Loucy (cell line): ENCODE measurements around the gene IL1B.

ENCODE experiments used
- EZH2phosphoT487 ChIP-seq: fragments of 200-600 bp; IDR thresholded peaks from 2 replicates; pipeline ENCODE4 v1.6.1; 2018; ENCODE audit warnings: antibody characterized with exemption, mild to moderate bottlenecking, moderate library complexity, borderline replicate concordance
- TF ChIP-seq, protein P1 (sequence below): fragments of 200-600 bp; sonication (generic); conservative IDR thresholded peaks from 2 replicates; pipeline ENCODE4 v1.5.1; 2014; ENCODE audit warnings: mild to moderate bottlenecking, antibody characterized with exemption, low read length

DNA sequence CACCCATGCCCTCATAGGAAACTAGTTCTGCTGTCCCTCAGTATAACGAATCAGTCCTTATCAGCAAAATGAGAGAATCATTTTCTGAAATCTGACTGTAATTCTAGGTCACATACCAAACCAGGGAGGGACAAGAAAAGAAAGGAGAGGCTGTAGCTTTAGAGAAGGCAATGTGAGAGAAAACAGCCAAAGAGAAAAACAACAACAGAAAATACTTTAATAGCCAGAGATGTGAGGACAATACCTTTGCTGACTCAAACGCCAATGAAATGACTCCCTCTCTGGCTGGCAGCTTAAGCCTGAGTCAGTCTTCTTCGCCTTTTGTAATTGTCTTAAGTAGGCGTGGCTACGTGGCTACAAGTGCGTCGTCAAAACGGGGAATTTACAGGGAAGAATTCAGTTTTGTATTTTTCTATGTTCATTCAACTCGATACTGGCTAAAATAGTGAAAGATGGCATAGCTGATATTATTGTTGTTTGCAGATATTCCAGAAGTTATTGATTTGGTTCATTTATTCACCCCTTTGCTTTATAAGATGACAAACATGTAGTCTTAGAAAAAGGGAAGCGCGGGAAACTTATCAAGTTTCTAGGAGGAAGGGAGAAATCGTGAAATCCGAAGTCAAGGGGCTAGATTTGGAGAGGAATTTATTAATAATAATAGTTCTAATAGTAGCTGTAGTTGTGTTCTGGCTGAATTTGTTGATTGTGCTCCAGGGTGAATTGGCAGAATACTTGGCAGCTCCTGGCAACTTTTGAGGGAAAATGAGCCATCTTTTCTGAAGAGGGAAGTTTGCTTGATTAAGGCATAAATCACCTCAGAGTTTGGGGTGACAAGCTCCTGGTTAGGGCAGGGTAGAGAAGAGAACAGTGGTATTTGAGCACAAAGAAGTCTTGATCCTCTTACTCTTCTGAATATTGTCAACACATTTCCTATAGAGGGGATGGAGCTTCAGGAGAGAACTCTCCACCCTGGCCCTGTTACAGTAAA, 52.1 kb downstream of the IL1B start, which contains the start of gene IL1A:
- TF ChIP-seq, protein P1, sequence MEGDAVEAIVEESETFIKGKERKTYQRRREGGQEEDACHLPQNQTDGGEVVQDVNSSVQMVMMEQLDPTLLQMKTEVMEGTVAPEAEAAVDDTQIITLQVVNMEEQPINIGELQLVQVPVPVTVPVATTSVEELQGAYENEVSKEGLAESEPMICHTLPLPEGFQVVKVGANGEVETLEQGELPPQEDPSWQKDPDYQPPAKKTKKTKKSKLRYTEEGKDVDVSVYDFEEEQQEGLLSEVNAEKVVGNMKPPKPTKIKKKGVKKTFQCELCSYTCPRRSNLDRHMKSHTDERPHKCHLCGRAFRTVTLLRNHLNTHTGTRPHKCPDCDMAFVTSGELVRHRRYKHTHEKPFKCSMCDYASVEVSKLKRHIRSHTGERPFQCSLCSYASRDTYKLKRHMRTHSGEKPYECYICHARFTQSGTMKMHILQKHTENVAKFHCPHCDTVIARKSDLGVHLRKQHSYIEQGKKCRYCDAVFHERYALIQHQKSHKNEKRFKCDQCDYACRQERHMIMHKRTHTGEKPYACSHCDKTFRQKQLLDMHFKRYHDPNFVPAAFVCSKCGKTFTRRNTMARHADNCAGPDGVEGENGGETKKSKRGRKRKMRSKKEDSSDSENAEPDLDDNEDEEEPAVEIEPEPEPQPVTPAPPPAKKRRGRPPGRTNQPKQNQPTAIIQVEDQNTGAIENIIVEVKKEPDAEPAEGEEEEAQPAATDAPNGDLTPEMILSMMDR, result no peak
- no peak for TF ChIP-seq EZH2phosphoT487
